ENCODE measurements around the gene CRHR2. TPM values are rescaled to one million over a fixed set of nuclear protein-coding genes. Genes with fewer than 3 reads are reported as not detected.

The CRHR2 gene
- total and polyA plus RNA-seq, 2 donors (not counting 1 experiment from before 2014, with no cell fraction given) = not detected

DNA sequence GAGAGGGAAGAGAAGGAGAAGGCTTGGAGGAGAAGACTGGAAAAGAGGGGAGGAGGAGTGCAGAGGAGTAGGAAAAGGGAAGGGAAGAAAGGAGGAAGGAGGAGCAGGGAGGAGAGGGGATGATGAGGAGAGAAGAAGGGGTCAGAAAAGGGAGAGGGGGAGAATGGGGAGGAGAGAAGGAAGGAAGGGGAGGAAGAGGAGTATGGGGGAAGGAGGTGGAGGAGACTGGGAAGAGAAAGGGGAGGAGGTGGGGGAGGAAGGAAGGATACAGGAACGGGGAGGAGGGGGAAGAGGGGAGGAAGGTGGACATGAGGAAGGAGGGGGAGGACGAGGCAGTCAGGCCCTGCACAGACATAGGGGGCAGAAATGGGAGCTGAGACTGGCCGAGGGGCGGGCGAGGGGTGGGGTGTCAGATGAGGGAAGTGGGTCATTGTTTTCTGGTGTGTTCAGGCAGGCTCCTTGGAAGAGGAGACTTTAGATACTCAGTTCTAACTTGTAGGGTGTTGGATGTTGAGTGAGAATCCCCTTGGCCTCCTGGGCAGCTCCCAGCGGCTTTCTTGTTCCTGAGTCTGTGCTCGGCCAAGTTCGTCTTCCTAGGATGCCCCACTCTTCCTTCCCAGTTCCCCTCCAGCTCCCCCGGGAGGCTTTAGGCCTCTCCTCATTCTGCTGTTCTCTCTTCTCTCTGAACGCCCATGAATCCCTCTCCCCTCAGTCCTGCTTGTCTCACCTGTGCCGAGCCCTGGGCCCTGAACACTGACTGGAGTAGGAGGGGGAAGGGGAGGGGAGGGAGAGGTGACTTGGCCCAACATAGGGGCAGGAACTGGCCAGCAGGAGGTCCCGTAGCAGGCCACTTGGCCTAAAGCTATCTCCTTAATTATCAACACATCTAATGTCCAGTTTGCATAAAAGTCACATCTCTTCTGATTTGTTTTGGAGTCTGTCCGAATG lies 12.8 kb upstream of the CRHR2 start:
- Histone ChIP-seq H3K36me3 (ENCODE audit: control insufficient read depth, insufficient read depth, low read length) (no peaks in the 10 kb centered on the region), H3K9me3 (ENCODE audit: control insufficient read depth, insufficient read depth, low read depth, low read length) (no peaks in the 10 kb centered on the region), H3K79me2 (ENCODE audit: control insufficient read depth, insufficient read depth, low read length) (no peaks in the 10 kb centered on the region), H4K20me1 (ENCODE audit: control insufficient read depth, extremely low read depth, insufficient read depth, low read length) (no peaks in the 10 kb centered on the region), H3K27ac (ENCODE audit: insufficient read depth, low read length) (no peak overlapping the region), H3K4me3 (replicated peaks in 1 of 4; ENCODE audit: control extremely low read depth in 1 of 4, insufficient read depth in 1 of 4, low read depth in 3 of 4, low read length in 4 of 4) (no peak overlapping the region), H3K9ac (ENCODE audit: insufficient read depth, low read length) (no peak overlapping the region), H3K27me3 (ENCODE audit: control insufficient read depth, insufficient read depth, low read length) (peaks cover 3% of the 10 kb centered on the region), H3K4me1 (ENCODE audit: control insufficient read depth, extremely low read depth, insufficient read depth, low read length) (no peaks in the 10 kb centered on the region), H2AFZ (ENCODE audit: low read length) (no peak overlapping the region), H3K4me2 (ENCODE audit: extremely low read depth, insufficient read depth, low read length) (no peak overlapping the region)
- TF ChIP-seq, protein P1, sequence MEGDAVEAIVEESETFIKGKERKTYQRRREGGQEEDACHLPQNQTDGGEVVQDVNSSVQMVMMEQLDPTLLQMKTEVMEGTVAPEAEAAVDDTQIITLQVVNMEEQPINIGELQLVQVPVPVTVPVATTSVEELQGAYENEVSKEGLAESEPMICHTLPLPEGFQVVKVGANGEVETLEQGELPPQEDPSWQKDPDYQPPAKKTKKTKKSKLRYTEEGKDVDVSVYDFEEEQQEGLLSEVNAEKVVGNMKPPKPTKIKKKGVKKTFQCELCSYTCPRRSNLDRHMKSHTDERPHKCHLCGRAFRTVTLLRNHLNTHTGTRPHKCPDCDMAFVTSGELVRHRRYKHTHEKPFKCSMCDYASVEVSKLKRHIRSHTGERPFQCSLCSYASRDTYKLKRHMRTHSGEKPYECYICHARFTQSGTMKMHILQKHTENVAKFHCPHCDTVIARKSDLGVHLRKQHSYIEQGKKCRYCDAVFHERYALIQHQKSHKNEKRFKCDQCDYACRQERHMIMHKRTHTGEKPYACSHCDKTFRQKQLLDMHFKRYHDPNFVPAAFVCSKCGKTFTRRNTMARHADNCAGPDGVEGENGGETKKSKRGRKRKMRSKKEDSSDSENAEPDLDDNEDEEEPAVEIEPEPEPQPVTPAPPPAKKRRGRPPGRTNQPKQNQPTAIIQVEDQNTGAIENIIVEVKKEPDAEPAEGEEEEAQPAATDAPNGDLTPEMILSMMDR (conservative IDR thresholded peaks at IDR 0.05 in 1 of 2, IDR thresholded peaks at IDR 0.05 in 1 of 2; ENCODE audit: low read depth in 1 of 2, low read length in 2 of 2) = no peak
- TF ChIP-seq EZH2 (IDR thresholded peaks at IDR 0.05; ENCODE audit: low read length, missing control alignments) = no peak
- DNase-seq (ENCODE audit: low read depth in 2 of 2) = no peak

DNA sequence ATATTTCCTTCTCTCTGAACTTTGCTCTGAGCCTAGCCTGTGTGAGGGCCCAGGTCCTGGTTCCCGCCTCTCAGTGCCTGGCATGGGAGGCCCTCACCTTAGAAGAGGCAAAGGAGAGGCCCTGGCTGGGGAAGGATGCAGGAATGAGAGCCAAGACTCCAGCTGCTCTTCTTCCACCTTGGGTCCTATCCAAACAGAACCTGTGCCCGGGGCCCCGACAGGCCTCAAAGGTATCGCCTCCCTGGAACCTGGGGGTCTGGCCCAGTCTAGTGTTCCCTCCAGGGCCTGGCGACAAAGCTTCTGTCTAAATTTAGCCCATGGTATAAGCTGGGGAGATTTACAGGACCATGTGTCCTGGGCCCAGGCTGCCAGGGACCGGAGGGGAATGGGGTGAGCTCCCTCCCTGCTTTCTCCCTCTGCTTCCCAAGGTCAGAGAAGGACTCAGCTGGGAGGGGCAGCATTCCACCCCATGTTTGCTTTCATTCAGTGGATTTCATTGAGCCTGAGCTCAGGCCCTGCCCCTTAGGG lies 12.0 kb upstream of the CRHR2 start:
- Histone ChIP-seq H3K9ac (ENCODE audit: insufficient read depth, low read length) (no peak overlapping the region), H3K4me2 (ENCODE audit: extremely low read depth, insufficient read depth, low read length) (no peak overlapping the region), H3K79me2 (ENCODE audit: control insufficient read depth, insufficient read depth, low read length) (no peaks in the 10 kb centered on the region), H3K27ac (ENCODE audit: insufficient read depth, low read length) (no peak overlapping the region), H3K4me1 (ENCODE audit: control insufficient read depth, extremely low read depth, insufficient read depth, low read length) (no peaks in the 10 kb centered on the region), H3K9me3 (ENCODE audit: control insufficient read depth, insufficient read depth, low read depth, low read length) (no peaks in the 10 kb centered on the region), H2AFZ (ENCODE audit: low read length) (no peak overlapping the region), H3K27me3 (ENCODE audit: control insufficient read depth, insufficient read depth, low read length) (peaks cover 3% of the 10 kb centered on the region), H3K36me3 (ENCODE audit: control insufficient read depth, insufficient read depth, low read length) (no peaks in the 10 kb centered on the region), H4K20me1 (ENCODE audit: control insufficient read depth, extremely low read depth, insufficient read depth, low read length) (no peaks in the 10 kb centered on the region), H3K4me3 (replicated peaks in 1 of 4; ENCODE audit: control extremely low read depth in 1 of 4, insufficient read depth in 1 of 4, low read depth in 3 of 4, low read length in 4 of 4) (no peak overlapping the region)
- no peak for TF ChIP-seq EZH2 (IDR thresholded peaks at IDR 0.05; ENCODE audit: low read length, missing control alignments)
- TF ChIP-seq, protein P1 (conservative IDR thresholded peaks at IDR 0.05 in 1 of 2, IDR thresholded peaks at IDR 0.05 in 1 of 2; ENCODE audit: low read depth in 1 of 2, low read length in 2 of 2) = no peak
- DNase-seq (ENCODE audit: low read depth in 2 of 2) = no peak

DNA sequence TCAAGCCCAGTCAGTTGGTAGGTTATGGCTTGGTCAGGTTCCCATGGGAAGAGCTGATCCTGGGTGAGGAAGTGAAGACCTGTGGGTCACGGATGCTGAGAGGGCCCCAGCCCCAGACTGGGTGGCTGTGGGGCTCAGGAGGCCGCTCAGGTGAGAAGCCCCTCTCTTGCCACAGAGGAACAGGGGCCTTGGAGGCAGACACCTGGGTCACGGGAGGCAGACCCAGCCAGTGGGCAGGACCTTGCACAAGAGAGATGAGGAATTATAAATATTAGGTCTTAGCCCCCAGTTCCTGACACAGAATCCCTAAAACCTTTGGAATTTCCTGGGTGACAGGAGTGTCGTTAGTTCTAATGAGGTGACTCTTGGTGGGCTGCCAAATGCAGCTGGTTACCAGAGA lies 10.6 kb upstream of the CRHR2 start:
- peaks cover 3% of the 10 kb centered on the region for H3K27me3 ChIP-seq (ENCODE audit: control insufficient read depth, insufficient read depth, low read length)
- no peak overlapping the region for H2AFZ ChIP-seq (ENCODE audit: low read length)
- DNase-seq (ENCODE audit: low read depth in 2 of 2) = no peak

More for the DNA sequence above, 10.6 kb upstream of the CRHR2 start:
- Histone ChIP-seq H4K20me1 (ENCODE audit: control insufficient read depth, extremely low read depth, insufficient read depth, low read length) (no peaks in the 10 kb centered on the region), H3K9ac (ENCODE audit: insufficient read depth, low read length) (no peak overlapping the region), H3K27ac (ENCODE audit: insufficient read depth, low read length) (no peak overlapping the region), H3K79me2 (ENCODE audit: control insufficient read depth, insufficient read depth, low read length) (no peaks in the 10 kb centered on the region), H3K9me3 (ENCODE audit: control insufficient read depth, insufficient read depth, low read depth, low read length) (no peaks in the 10 kb centered on the region), H3K4me2 (ENCODE audit: extremely low read depth, insufficient read depth, low read length) (no peak overlapping the region), H3K4me1 (ENCODE audit: control insufficient read depth, extremely low read depth, insufficient read depth, low read length) (no peaks in the 10 kb centered on the region), H3K4me3 (replicated peaks in 1 of 4; ENCODE audit: control extremely low read depth in 1 of 4, insufficient read depth in 1 of 4, low read depth in 3 of 4, low read length in 4 of 4) (no peak overlapping the region), H3K36me3 (ENCODE audit: control insufficient read depth, insufficient read depth, low read length) (no peaks in the 10 kb centered on the region)
- TF ChIP-seq, protein P1 (conservative IDR thresholded peaks at IDR 0.05 in 1 of 2, IDR thresholded peaks at IDR 0.05 in 1 of 2; ENCODE audit: low read depth in 1 of 2, low read length in 2 of 2) = no peak
- TF ChIP-seq EZH2 (IDR thresholded peaks at IDR 0.05; ENCODE audit: low read length, missing control alignments) = no peak

Data from fibroblast of lung (primary cell).